Measurements from ENCODE around the gene DACH1. TPM values are rescaled to one million over a fixed set of nuclear protein-coding genes. Genes with fewer than 3 reads are reported as not detected.

DACH1 gene
- total RNA-seq, 2 donors from 2014 or later = 0.39 to 1.6 TPM

GRCh38 chr13:71517004-71517403 is 350.0 kb downstream of the DACH1 start:
- Histone ChIP-seq H3K4me3 (no peak overlapping the region), H3K4me1 (no peaks in the 10 kb centered on the region), H3K36me3 (no peaks in the 10 kb centered on the region), H3K27ac (no peak overlapping the region), H3K27me3 (no peaks in the 10 kb centered on the region), H3K9me3 (no peaks in the 10 kb centered on the region)
- no peak for TF ChIP-seq CTCF (IDR thresholded peaks at IDR 0.05)
- no peak for DNase-seq (ENCODE audit: low spot score)

GRCh38 chr13:71516521-71516920 is 350.5 kb downstream of the DACH1 start:
- Histone ChIP-seq H3K4me1 (no peaks in the 10 kb centered on the region), H3K4me3 (no peak overlapping the region), H3K36me3 (no peaks in the 10 kb centered on the region), H3K27ac (no peak overlapping the region), H3K27me3 (no peaks in the 10 kb centered on the region), H3K9me3 (no peaks in the 10 kb centered on the region)
- DNase-seq (ENCODE audit: low spot score) = no peak
- no peak for TF ChIP-seq CTCF (IDR thresholded peaks at IDR 0.05)

- Histone ChIP-seq H3K9me3 (no peaks in the 10 kb centered on the region), H3K4me3 (no peak overlapping the region), H3K4me1 (no peaks in the 10 kb centered on the region), H3K36me3 (no peaks in the 10 kb centered on the region), H3K27me3 (no peaks in the 10 kb centered on the region), H3K27ac (no peak overlapping the region)
- DNase-seq (ENCODE audit: low spot score) = no peak
- no peak for TF ChIP-seq CTCF (IDR thresholded peaks at IDR 0.05)
Observed at GRCh38 chr13:71515744-71516038, 351.3 kb downstream of the DACH1 start.

DNA sequence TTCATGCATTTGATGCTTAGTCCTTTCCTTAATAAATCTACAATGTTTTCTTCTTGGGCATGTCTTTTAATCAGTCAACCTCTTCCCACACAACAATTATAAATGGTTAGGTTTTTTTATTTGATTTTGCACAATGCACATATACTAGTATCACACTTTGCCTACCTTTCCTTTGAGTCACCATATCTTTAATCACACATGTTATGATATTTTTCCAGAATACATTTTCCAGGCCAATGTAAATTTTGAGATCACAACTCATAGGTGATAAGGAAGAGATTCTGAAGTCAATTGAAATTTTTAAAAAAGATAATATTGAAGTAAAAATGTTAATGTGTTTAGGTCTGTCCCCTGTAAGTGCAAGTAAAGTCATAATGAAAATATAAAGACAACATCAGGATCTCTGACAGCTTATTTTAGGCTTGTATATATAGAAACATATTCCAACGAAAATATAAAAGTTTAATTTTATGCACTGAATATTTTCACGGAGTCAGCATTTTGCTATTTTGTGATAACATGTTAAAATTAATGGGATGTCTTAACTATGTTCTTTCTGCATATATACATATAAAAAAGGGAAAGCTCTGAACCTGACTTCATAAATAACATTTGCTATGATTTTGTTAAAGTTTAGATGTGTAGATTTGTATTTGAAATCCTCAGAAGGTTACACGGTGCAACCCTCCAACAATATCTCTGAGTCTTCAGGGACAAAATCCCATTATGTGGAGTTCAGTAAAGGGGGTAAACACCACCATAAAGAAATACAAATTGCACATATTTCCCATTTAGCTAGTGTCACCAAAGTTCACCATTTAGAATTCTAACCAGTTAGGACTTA is 351.9 kb downstream of the DACH1 start:
- H3K4me3 ChIP-seq = no peak overlapping the region
- H3K27me3 ChIP-seq = no peaks in the 10 kb centered on the region
- no peaks in the 10 kb centered on the region for H3K36me3 ChIP-seq
- H3K4me1 ChIP-seq = no peaks in the 10 kb centered on the region
- no peak for DNase-seq (ENCODE audit: low spot score)
- H3K27ac ChIP-seq = no peak overlapping the region
- H3K9me3 ChIP-seq = no peaks in the 10 kb centered on the region
- no peak for TF ChIP-seq CTCF (IDR thresholded peaks at IDR 0.05)

DNA sequence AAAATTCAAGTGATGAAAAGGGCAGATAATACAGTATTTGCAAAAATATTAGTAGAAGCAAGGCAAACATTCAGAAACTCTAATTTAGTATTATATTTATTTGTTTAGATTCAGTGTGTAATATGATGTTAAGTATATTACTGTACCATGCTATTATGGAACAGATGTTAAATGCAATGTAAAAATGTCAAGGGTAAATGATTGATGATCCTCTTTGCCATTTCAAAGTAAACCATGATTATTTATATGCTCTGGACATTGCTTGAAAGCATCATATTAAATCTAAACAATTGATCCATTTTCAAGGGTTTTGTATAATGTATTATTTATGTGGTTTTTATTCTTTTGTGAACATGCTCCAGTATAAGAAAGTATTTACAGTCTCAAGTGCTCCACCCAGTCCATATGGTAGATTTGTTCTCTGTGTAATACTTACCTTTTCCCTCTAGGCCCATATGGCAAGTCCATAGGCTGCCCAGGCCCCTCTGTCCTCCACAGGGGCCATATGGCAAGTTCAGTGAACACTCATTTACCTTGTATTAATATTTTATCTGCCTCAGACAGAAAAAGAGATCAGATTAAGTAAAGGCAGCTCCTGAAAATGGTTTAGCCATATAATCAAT is 353.5 kb downstream of the DACH1 start:
- no peak overlapping the region for H3K4me3 ChIP-seq
- no peak for TF ChIP-seq CTCF (IDR thresholded peaks at IDR 0.05)
- no peaks in the 10 kb centered on the region for H3K27me3 ChIP-seq
- no peak overlapping the region for H3K27ac ChIP-seq
- no peaks in the 10 kb centered on the region for H3K4me1 ChIP-seq
- H3K9me3 ChIP-seq = no peaks in the 10 kb centered on the region
- no peaks in the 10 kb centered on the region for H3K36me3 ChIP-seq
- no peak for DNase-seq (ENCODE audit: low spot score)
